HepG2 (cell line): ENCODE results near the gene ZSCAN23. TPM values are rescaled to one million over a fixed set of nuclear protein-coding genes. Genes with fewer than 3 reads are reported as not detected.

Experiments
- KLF9 ChIP-seq: IDR thresholded peaks from 2 replicates; pipeline ENCODE4 v1.6.1; 2016; ENCODE audit warnings: low read depth
- NFKBIZ ChIP-seq: IDR thresholded peaks from 2 replicates; pipeline ENCODE4 v1.6.1; 2018; ENCODE audit warnings: missing genetic modification reagents, missing compliant biosample characterization
- PLSCR1 ChIP-seq: sonication (generic); formaldehyde crosslinking; IDR thresholded peaks from 2 replicates; pipeline ENCODE4 v1.5.0; 2020; ENCODE audit warnings: missing genetic modification reagents, mild to moderate bottlenecking, borderline replicate concordance
- SSRP1 ChIP-seq: IDR thresholded peaks from 2 replicates; pipeline ENCODE4 v1.6.1; 2016; ENCODE audit warnings: control low read depth
- TEAD2 ChIP-seq: sonication (generic); formaldehyde crosslinking; IDR thresholded peaks from 2 replicates; pipeline ENCODE4 v1.9.0; 2021; ENCODE audit warnings: missing genetic modification reagents
- ZBTB7A ChIP-seq: sonication (generic); formaldehyde crosslinking; IDR thresholded peaks from 2 replicates; pipeline ENCODE4 v1.8.0; 2022; ENCODE audit warnings: mild to moderate bottlenecking, missing genetic modification reagents
- ZNF280B ChIP-seq: sonication (generic); formaldehyde crosslinking; IDR thresholded peaks from 2 replicates; pipeline ENCODE4 v1.5.0; 2020; ENCODE audit warnings: missing genetic modification reagents, mild to moderate bottlenecking, borderline replicate concordance
- ZNF468 ChIP-seq: sonication (generic); formaldehyde crosslinking; IDR thresholded peaks from 2 replicates; pipeline ENCODE4 v1.8.0; 2022; ENCODE audit warnings: mild to moderate bottlenecking, moderate library complexity, missing genetic modification reagents
- ZNF891 ChIP-seq: sonication (generic); formaldehyde crosslinking; IDR thresholded peaks from 2 replicates; pipeline ENCODE4 v1.5.0; 2020; ENCODE audit warnings: mild to moderate bottlenecking, missing genetic modification reagents
- polyA plus RNA-seq, 8 experiments: library from polyadenylated mRNA; depleted of rRNA in 3 of 8; stranded (reverse) in 7 of 8; unstranded in 1 of 8; fragments of >200 nt; fragmentation: Illumina TruSeq in 4 of 8; extraction: Trizol in 4 of 8; gene quantifications; 2 replicates each; pipeline versions ENCODE4 v1.2.1 to v1.2.3, GENCODE V29; 2011 to 2016; ENCODE audit warnings: low read depth in 4 of 8, missing spikeins in 1 of 8, mixed read lengths in 1 of 8; ENCODE audit not compliant: insufficient read depth in 1 of 8
- total RNA-seq, 5 experiments: library from RNA; depleted of rRNA; stranded (reverse); fragments of >200 nt; fragmentation: Illumina TruSeq; extraction: Trizol; gene quantifications; 2 replicates each; pipeline ENCODE4 v1.2.3, GENCODE V29; 2016; ENCODE audit warnings: low read depth in 1 of 5
- TF ChIP-seq, protein P1 (sequence below): sonication (generic); formaldehyde crosslinking; IDR thresholded peaks from 2 replicates; pipeline ENCODE4 v1.4.0; 2020; ENCODE audit warnings: mild to moderate bottlenecking, missing genetic modification reagents

The ZSCAN23 gene
- total and polyA plus RNA-seq, 2 of the 13 experiments (the other 11 are each of a cell fraction or from before 2014, with no cell fraction given): 0.29 to 1.2 TPM

GRCh38 chr6:28446818-28447511 lies 3.7 kb upstream of the ZSCAN23 start (continued):
- TF ChIP-seq TEAD2 (no peak), KLF9 (CRISPR knock-in tag) (no peak), ZBTB7A (no peak), ZNF891 (CRISPR knock-in tag) (no peak), PLSCR1 (no peak), ZNF468 (no peak), NFKBIZ (CRISPR knock-in tag) (no peak), SSRP1 (CRISPR knock-in tag) (no peak), ZNF280B (CRISPR knock-in tag) (0 out of 2 replicates have a peak, but pooled peaks have one; percentile 33)
- TF ChIP-seq, protein P1, sequence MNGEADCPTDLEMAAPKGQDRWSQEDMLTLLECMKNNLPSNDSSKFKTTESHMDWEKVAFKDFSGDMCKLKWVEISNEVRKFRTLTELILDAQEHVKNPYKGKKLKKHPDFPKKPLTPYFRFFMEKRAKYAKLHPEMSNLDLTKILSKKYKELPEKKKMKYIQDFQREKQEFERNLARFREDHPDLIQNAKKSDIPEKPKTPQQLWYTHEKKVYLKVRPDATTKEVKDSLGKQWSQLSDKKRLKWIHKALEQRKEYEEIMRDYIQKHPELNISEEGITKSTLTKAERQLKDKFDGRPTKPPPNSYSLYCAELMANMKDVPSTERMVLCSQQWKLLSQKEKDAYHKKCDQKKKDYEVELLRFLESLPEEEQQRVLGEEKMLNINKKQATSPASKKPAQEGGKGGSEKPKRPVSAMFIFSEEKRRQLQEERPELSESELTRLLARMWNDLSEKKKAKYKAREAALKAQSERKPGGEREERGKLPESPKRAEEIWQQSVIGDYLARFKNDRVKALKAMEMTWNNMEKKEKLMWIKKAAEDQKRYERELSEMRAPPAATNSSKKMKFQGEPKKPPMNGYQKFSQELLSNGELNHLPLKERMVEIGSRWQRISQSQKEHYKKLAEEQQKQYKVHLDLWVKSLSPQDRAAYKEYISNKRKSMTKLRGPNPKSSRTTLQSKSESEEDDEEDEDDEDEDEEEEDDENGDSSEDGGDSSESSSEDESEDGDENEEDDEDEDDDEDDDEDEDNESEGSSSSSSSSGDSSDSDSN: peak; percentile 27; the same call in 1 of the 2 replicates
